Measurements from ENCODE around the gene TGFB1I1.

DNA sequence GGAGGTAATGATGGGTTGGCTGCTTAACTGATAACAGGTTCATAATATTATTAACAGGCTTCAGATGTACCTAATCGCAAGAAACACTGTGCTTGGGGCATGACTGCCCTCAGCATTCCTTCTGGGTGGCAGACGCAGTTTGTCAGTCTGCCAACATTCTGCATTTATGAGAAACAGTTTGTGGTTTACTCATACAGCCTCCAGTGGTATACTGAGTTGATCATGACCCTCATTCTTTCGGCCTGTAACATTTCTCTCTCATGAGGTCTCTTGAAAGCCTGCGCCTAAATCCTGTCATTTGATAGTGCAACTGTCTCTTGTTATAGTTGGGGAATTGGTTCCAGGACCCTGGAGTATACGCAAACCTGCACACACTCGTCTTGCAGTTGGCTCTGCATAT, 41.2 kb downstream of the TGFB1I1 start:
- TF ChIP-seq CEBPB (IDR thresholded peaks at IDR 0.05; ENCODE audit: low read depth, low read length) (no peak), CTCF (conservative IDR thresholded peaks at IDR 0.05; ENCODE audit: low read depth, low read length) (no peak), RCOR1 (IDR thresholded peaks at IDR 0.05; ENCODE audit: insufficient replicate concordance, low read length) (no peak), FOS (IDR thresholded peaks at IDR 0.05; ENCODE audit: low read depth, low read length) (no peak), MAZ (IDR thresholded peaks at IDR 0.05; ENCODE audit: borderline replicate concordance, low read depth, low read length) (no peak), CHD1 (IDR thresholded peaks at IDR 0.05; ENCODE audit: low read depth, low read length) (no peak), SMC3 (IDR thresholded peaks at IDR 0.05; ENCODE audit: low read depth, low read length) (no peak), RAD21 (IDR thresholded peaks at IDR 0.05; ENCODE audit: low read length) (no peak), MAFK (IDR thresholded peaks at IDR 0.05; ENCODE audit: low read depth, low read length) (no peak), POLR2A (IDR thresholded peaks at IDR 0.05; ENCODE audit: low read depth, low read length) (no peak), RFX5 (IDR thresholded peaks at IDR 0.05; ENCODE audit: low read depth, low read length) (no peak), BHLHE40 (IDR thresholded peaks at IDR 0.05; ENCODE audit: low read depth, low read length) (no peak)
- TF ChIP-seq, protein P1, sequence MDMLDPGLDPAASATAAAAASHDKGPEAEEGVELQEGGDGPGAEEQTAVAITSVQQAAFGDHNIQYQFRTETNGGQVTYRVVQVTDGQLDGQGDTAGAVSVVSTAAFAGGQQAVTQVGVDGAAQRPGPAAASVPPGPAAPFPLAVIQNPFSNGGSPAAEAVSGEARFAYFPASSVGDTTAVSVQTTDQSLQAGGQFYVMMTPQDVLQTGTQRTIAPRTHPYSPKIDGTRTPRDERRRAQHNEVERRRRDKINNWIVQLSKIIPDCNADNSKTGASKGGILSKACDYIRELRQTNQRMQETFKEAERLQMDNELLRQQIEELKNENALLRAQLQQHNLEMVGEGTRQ (IDR thresholded peaks at IDR 0.05; ENCODE audit: low read depth, low read length): no peak
- TF ChIP-seq, protein P2, sequence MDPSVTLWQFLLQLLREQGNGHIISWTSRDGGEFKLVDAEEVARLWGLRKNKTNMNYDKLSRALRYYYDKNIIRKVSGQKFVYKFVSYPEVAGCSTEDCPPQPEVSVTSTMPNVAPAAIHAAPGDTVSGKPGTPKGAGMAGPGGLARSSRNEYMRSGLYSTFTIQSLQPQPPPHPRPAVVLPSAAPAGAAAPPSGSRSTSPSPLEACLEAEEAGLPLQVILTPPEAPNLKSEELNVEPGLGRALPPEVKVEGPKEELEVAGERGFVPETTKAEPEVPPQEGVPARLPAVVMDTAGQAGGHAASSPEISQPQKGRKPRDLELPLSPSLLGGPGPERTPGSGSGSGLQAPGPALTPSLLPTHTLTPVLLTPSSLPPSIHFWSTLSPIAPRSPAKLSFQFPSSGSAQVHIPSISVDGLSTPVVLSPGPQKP (IDR thresholded peaks at IDR 0.05; ENCODE audit: borderline replicate concordance, low read depth, low read length): no peak
